Activated naive CD4-positive, alpha-beta T cell treated with anti-CD3 and anti-CD28 coated beads for 36 hours (primary cell): ENCODE measurements around the gene ADRA2A. TPM values are rescaled to one million over a fixed set of nuclear protein-coding genes. Genes with fewer than 3 reads are reported as not detected.

ENCODE experiments used
- CTCF ChIA-PET: fragments of 350-600 bp; sonication (Branson Sonifier 250); formaldehyde crosslinking; loops from one replicate; lab custom pipeline; 2021; ENCODE audit warnings: antibody characterized with exemption; lab: Charles Lee
- DNase-seq: peaks from one replicate; pipeline ENCODE4 v3.0.0-alpha.2; 2020
- H3K27ac Mint-ChIP-seq: one replicate; pipeline ENCODE4 v1.8.0; 2021; ENCODE audit warnings: mild to moderate bottlenecking, mixed read lengths
- H3K27me3 Mint-ChIP-seq: one replicate; pipeline ENCODE4 v1.8.0; 2021; ENCODE audit warnings: low read depth, mixed read lengths
- H3K36me3 Mint-ChIP-seq: one replicate; pipeline ENCODE4 v1.8.0; 2021; ENCODE audit warnings: low read depth, mixed read lengths
- H3K4me1 Mint-ChIP-seq: one replicate; pipeline ENCODE4 v1.8.0; 2021; ENCODE audit warnings: low read depth, mixed read lengths
- H3K4me3 Mint-ChIP-seq: one replicate; pipeline ENCODE4 v1.8.0; 2021; ENCODE audit warnings: mild to moderate bottlenecking, moderate library complexity, mixed read lengths
- H3K9me3 Mint-ChIP-seq: one replicate; pipeline ENCODE4 v1.8.0; 2021; ENCODE audit warnings: mixed read lengths
- intact Hi-C: fragments of 100-400 bp; cut with micrococcal nuclease; formaldehyde crosslinking; loops from one replicate; pipeline ENCODE4 v1.15.1; 2023
- total RNA-seq, 2 experiments: library from RNA; stranded (reverse); gene quantifications; one replicate each; pipeline ENCODE4 v1.2.3, GENCODE V29; 2021

ADRA2A gene
- total RNA-seq, 2 experiments from 2014 or later = not detected

DNA sequence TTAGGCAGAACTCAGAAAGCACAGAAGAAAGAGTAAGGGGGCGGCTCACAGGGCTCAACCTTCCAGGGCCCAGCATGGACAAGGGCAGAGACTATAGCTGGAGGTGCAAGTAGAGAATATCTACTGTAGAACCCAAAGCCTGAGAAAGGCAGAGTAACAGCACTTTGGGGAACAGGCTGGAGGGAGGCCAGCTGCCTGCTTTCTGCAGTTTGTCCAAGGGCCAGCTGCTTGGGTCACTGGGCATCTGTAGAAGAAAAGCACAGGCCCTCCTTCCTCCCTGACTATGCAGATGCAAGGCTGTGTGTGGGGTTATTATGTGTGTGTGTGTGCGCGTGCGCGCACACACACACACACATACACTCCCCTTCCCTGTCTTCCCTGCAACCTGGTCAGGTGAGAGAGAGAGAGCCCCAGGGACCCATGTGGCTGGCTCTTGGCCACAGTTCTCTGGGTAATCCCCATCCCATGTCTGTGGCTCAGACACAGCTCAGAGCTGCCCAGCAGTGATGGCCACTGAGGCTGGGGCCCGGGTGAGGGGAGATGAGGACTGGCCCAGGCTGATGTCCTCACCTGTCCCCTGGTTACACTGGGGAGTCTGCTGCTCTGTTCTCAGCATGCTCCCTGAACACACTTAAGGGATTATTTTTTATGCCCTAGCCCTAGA lies 9.0 kb downstream of the ADRA2A start:
- Mint-ChIP-seq H3K27me3 (no peaks in the 10 kb centered on the region), H3K9me3 (no peaks in the 10 kb centered on the region), H3K4me1 (no peaks in the 10 kb centered on the region), H3K36me3 (no peaks in the 10 kb centered on the region), H3K4me3 (no peak overlapping the region), H3K27ac (no peak overlapping the region)
- no peak for DNase-seq
- CTCF ChIA-PET = interaction anchor here (0.7 to 1.6 kb wide), 2 partner anchors 9 to 342 kb away, joined by 5 read pairs; partner anchors contain the start of gene ADRA2A
- intact Hi-C loops = no loop called here

DNA sequence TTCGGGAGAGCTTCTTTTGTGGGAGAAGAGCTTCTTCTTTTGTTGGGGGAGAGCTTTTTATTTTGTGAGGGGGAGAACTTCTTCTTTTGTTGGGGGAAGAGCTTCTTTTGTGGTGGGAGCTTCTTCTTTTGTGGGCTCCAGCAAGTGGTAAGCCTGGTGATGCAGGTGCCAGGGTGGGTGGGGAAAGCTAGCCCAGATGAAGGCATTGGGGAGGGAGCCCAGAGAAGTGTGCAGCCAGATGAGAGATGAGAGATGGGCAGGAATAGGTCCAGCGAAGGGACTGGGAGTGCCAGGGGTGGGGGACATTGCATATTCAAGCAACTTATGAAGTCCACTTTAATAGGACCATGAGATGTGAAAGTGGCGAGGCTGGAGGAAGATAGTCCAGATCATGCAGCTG lies 9.7 kb downstream of the ADRA2A start:
- intact Hi-C loops = no loop called here
- Mint-ChIP-seq H3K4me3 (no peak overlapping the region), H3K9me3 (no peaks in the 10 kb centered on the region), H3K36me3 (no peaks in the 10 kb centered on the region), H3K4me1 (no peaks in the 10 kb centered on the region), H3K27ac (no peak overlapping the region), H3K27me3 (no peaks in the 10 kb centered on the region)
- no peak for DNase-seq
- CTCF ChIA-PET = interaction anchor here (0.7 to 1.6 kb wide), 2 partner anchors 10 to 343 kb away, joined by 5 read pairs; partner anchors contain the start of gene ADRA2A

- Mint-ChIP-seq H3K4me3 (no peak overlapping the region), H3K27me3 (no peaks in the 10 kb centered on the region), H3K36me3 (no peaks in the 10 kb centered on the region), H3K9me3 (no peaks in the 10 kb centered on the region), H3K27ac (no peak overlapping the region), H3K4me1 (no peaks in the 10 kb centered on the region)
- CTCF ChIA-PET = interaction anchor here (3.3 kb wide), 1 partner anchor 11 kb away, joined by 11 read pairs; the partner anchor contains the start of gene ADRA2A
- intact Hi-C loops = no loop called here
- no peak for DNase-seq
Measured at GRCh38 chr10:111087331-111087756, 10.5 kb downstream of the ADRA2A start.

- CTCF ChIA-PET = interaction anchor here (3.3 kb wide), 1 partner anchor 11 kb away, joined by 11 read pairs; the partner anchor contains the start of gene ADRA2A
- no peak overlapping the region for H3K27ac Mint-ChIP-seq
- no peaks in the 10 kb centered on the region for H3K9me3 Mint-ChIP-seq
- H3K36me3 Mint-ChIP-seq = no peaks in the 10 kb centered on the region
- no peak overlapping the region for H3K4me3 Mint-ChIP-seq
- no peaks in the 10 kb centered on the region for H3K4me1 Mint-ChIP-seq
- no peak for DNase-seq
- H3K27me3 Mint-ChIP-seq = no peaks in the 10 kb centered on the region
- intact Hi-C loops = no loop called here
Measured at GRCh38 chr10:111087968-111088505, 11.2 kb downstream of the ADRA2A start.

- CTCF ChIA-PET = interaction anchor here (3.3 kb wide), 1 partner anchor 13 kb away, joined by 11 read pairs; the partner anchor contains the start of gene ADRA2A
- DNase-seq = no peak
Measured at GRCh38 chr10:111089293-111089692, 12.5 kb downstream of the ADRA2A start.

GRCh38 chr10:111091833-111092232 lies 15.0 kb downstream of the ADRA2A start:
- no peaks in the 10 kb centered on the region for H3K9me3 Mint-ChIP-seq
- no peak overlapping the region for H3K27ac Mint-ChIP-seq
- CTCF ChIA-PET = no interaction called here
- no peak for DNase-seq
- H3K4me3 Mint-ChIP-seq = no peak overlapping the region
- no peaks in the 10 kb centered on the region for H3K4me1 Mint-ChIP-seq
- H3K36me3 Mint-ChIP-seq = no peaks in the 10 kb centered on the region
- intact Hi-C loops = no loop called here
- peaks cover 2% of the 10 kb centered on the region for H3K27me3 Mint-ChIP-seq

More at GRCh38 chr10:111089293-111089692, 12.5 kb downstream of the ADRA2A start:
- no peaks in the 10 kb centered on the region for H3K36me3 Mint-ChIP-seq
- H3K4me3 Mint-ChIP-seq = no peak overlapping the region
- H3K9me3 Mint-ChIP-seq = no peaks in the 10 kb centered on the region
- H3K27me3 Mint-ChIP-seq = peaks cover 2% of the 10 kb centered on the region
- no peak overlapping the region for H3K27ac Mint-ChIP-seq
- intact Hi-C loops = no loop called here
- no peaks in the 10 kb centered on the region for H3K4me1 Mint-ChIP-seq

DNA sequence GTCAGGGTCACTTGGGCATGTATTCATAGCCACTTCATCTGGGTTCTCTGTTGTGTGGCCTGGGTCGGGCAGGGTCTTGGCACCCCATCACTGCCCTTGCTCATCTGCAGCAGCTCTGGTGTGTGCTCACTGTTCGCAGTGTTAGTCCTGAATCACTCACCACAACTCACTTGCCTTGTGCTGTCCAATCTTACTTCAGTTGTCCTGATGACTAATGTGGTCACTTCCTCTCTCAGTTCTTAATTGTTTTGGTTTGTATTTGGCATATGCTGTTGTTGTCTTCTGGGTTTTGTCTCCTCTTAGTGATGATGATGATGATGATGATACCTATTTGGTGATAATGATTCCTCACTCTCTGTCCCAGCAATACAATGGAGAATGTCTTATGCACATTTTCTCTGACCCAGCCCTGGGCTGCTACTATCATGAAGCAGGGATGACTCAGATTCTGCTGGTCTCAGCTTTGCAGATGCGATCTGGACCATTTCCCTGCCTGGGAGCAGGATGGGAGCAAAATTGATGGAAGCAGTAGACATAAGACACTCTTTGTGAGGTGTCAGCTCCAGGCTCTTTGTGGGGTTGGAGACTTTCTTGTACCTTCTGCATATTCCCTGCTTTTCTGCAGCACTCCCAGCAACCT lies 17.0 kb downstream of the ADRA2A start:
- peaks cover 4% of the 10 kb centered on the region for H3K27me3 Mint-ChIP-seq
- intact Hi-C loops = no loop called here
- no peak for DNase-seq
- H3K27ac Mint-ChIP-seq = no peak overlapping the region
- H3K36me3 Mint-ChIP-seq = no peaks in the 10 kb centered on the region
- no peak overlapping the region for H3K4me3 Mint-ChIP-seq
- H3K4me1 Mint-ChIP-seq = no peaks in the 10 kb centered on the region
- CTCF ChIA-PET = interaction anchor here (0.6 kb wide), 1 partner anchor 1228 kb away, joined by 3 read pairs; no protein-coding TSS in a partner anchor
- H3K9me3 Mint-ChIP-seq = no peaks in the 10 kb centered on the region

GRCh38 chr10:111098679-111099437 lies 22.0 kb downstream of the ADRA2A start:
- H3K4me1 Mint-ChIP-seq = no peaks in the 10 kb centered on the region
- intact Hi-C loops = loop anchor here (1.0 kb wide), 1 partner anchor 353 kb away; no protein-coding TSS in a partner anchor
- no peak overlapping the region for H3K27ac Mint-ChIP-seq
- H3K36me3 Mint-ChIP-seq = no peaks in the 10 kb centered on the region
- CTCF ChIA-PET = no interaction called here
- no peaks in the 10 kb centered on the region for H3K9me3 Mint-ChIP-seq
- peaks cover 10% of the 10 kb centered on the region for H3K27me3 Mint-ChIP-seq
- DNase-seq = no peak
- H3K4me3 Mint-ChIP-seq = no peak overlapping the region

- no peak for DNase-seq
- no peak overlapping the region for H3K4me3 Mint-ChIP-seq
- intact Hi-C loops = no loop called here
- no peaks in the 10 kb centered on the region for H3K4me1 Mint-ChIP-seq
- no peaks in the 10 kb centered on the region for H3K9me3 Mint-ChIP-seq
- peaks cover 9% of the 10 kb centered on the region for H3K27me3 Mint-ChIP-seq
- no peaks in the 10 kb centered on the region for H3K36me3 Mint-ChIP-seq
- CTCF ChIA-PET = interaction anchor here (0.6 to 0.7 kb wide), 2 partner anchors 24 to 97 kb away, joined by 3 to 5 read pairs; partner anchors contain the start of gene ADRA2A
- no peak overlapping the region for H3K27ac Mint-ChIP-seq
Measured at GRCh38 chr10:111100198-111100597, 23.4 kb downstream of the ADRA2A start.

- CTCF ChIA-PET = interaction anchor here (0.7 kb wide), 1 partner anchor 222 kb away, joined by 3 read pairs; no protein-coding TSS in a partner anchor
- H3K27me3 Mint-ChIP-seq = peaks cover 9% of the 10 kb centered on the region
- no peak overlapping the region for H3K4me3 Mint-ChIP-seq
- no peaks in the 10 kb centered on the region for H3K9me3 Mint-ChIP-seq
- intact Hi-C loops = no loop called here
- no peak overlapping the region for H3K27ac Mint-ChIP-seq
- H3K36me3 Mint-ChIP-seq = no peaks in the 10 kb centered on the region
- DNase-seq = no peak
- H3K4me1 Mint-ChIP-seq = no peaks in the 10 kb centered on the region
Measured at GRCh38 chr10:111101796-111102195, 25.0 kb downstream of the ADRA2A start.

DNA sequence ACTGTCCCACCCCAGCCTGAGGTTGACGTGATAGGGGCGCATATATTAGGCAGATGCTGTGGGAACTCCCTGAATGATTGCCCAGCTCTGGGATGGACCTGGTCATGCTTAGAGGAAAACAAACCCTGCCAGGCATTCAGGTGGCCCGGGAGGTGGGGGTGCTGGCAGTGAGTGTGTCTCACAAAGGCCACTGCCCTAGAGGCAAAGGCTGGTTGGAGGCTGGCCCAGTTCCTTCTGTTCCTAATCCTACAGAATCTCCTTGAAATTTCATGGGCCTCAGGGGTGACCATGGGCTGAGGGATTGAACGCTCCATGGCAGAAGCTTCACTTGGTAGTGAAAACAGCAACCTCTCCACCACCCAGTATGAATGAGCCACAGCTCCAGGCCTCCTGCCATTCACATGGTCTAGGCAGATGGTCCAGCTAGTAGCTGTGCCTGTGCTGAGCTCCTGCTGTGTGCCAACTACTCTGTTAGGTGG lies 25.6 kb downstream of the ADRA2A start:
- H3K27ac Mint-ChIP-seq = no peak overlapping the region
- CTCF ChIA-PET = interaction anchor here (0.6 to 0.7 kb wide), 2 partner anchors 221 to 313 kb away, joined by 3 read pairs; no protein-coding TSS in a partner anchor
- no peaks in the 10 kb centered on the region for H3K4me1 Mint-ChIP-seq
- H3K9me3 Mint-ChIP-seq = no peaks in the 10 kb centered on the region
- DNase-seq = no peak
- intact Hi-C loops = no loop called here
- no peak overlapping the region for H3K4me3 Mint-ChIP-seq
- no peaks in the 10 kb centered on the region for H3K36me3 Mint-ChIP-seq
- peaks cover 8% of the 10 kb centered on the region for H3K27me3 Mint-ChIP-seq
